Smooth muscle cell (in vitro differentiated cells): ENCODE measurements around the gene RPN2. TPM values are rescaled to one million over a fixed set of nuclear protein-coding genes. Genes with fewer than 3 reads are reported as not detected.

Source experiments
- DNase-seq: peaks from one replicate; lab custom pipeline; 2025; ENCODE audit not compliant: unreplicated experiment; lab: John Stamatoyannopoulos, UW
- H2AFZ ChIP-seq: fragments of 200-600 bp; sonication (generic); 2 replicates; pipeline ENCODE4 v1.6.0; 2016; ENCODE audit warnings: antibody characterized with exemption, low read depth, mild to moderate bottlenecking
- H3F3A ChIP-seq: fragments of 200-600 bp; sonication (generic); 2 replicates; pipeline ENCODE4 v1.6.0; 2017; ENCODE audit warnings: antibody characterized with exemption, low read depth
- H3K27ac ChIP-seq: fragments of 200-600 bp; sonication (generic); 2 replicates; pipeline ENCODE4 v1.5.1; 2016; ENCODE audit warnings: low read depth, mild to moderate bottlenecking
- H3K27me3 ChIP-seq: fragments of 200-600 bp; sonication (generic); 2 replicates; pipeline ENCODE4 v1.6.1; 2016; ENCODE audit warnings: low read depth, mild to moderate bottlenecking
- H3K36me3 ChIP-seq: fragments of 200-600 bp; sonication (generic); 2 replicates; pipeline ENCODE4 v1.5.1; 2016; ENCODE audit warnings: low read depth
- H3K4me1 ChIP-seq: fragments of 200-600 bp; sonication (generic); 2 replicates; pipeline ENCODE4 v1.5.1; 2016; ENCODE audit warnings: low read depth
- H3K4me2 ChIP-seq: fragments of 200-600 bp; sonication (generic); 2 replicates; pipeline ENCODE4 v1.6.0; 2016; ENCODE audit warnings: mild to moderate bottlenecking
- H3K4me3 ChIP-seq: fragments of 200-600 bp; sonication (generic); 2 replicates; pipeline ENCODE4 v1.5.1; 2016; ENCODE audit warnings: mild to moderate bottlenecking
- H3K79me2 ChIP-seq: fragments of 200-600 bp; sonication (generic); 2 replicates; pipeline ENCODE4 v1.6.0; 2016; ENCODE audit warnings: low read depth, mild to moderate bottlenecking
- H3K9ac ChIP-seq: fragments of 200-600 bp; sonication (generic); 2 replicates; pipeline ENCODE4 v1.6.0; 2016; ENCODE audit warnings: low read depth
- H3K9me3 ChIP-seq: fragments of 200-600 bp; sonication (generic); replicated peaks from 2 replicates; pipeline ENCODE4 v1.5.1; 2016; ENCODE audit warnings: low read depth
- H4K20me1 ChIP-seq: fragments of 200-600 bp; sonication (generic); 2 replicates; pipeline ENCODE4 v1.6.0; 2016; ENCODE audit warnings: low read depth
- WGBS: methylation state at CpG from one replicate; pipeline ENCODE4 v1.1.7; 2016; ENCODE audit warnings: low lambda C conversion rate; 5-methylcytosine and 5-hydroxymethylcytosine counted together
- polyA plus RNA-seq: library from polyadenylated mRNA; unstranded; fragments of >200 nt; fragmentation: Nextera tagmentation; extraction: Ambion mirVana; gene quantifications from 2 replicates; pipeline ENCODE4 v1.2.1, GENCODE V29; 2016
- total RNA-seq: library from RNA; depleted of rRNA; stranded (reverse); fragments of >200 nt; gene quantifications from 2 replicates; pipeline ENCODE4 v1.2.3, GENCODE V29; 2014
- TF ChIP-seq, protein P1 (sequence below): fragments of 200-600 bp; sonication (generic); IDR thresholded peaks from 2 replicates; pipeline ENCODE4 v1.5.1; 2017; ENCODE audit warnings: borderline replicate concordance, mild to moderate bottlenecking, antibody characterized with exemption; ENCODE audit not compliant: insufficient read depth, poor library complexity, severe bottlenecking

Gene RPN2
- total and polyA plus RNA-seq, 2 experiments from 2014 or later = 325 to 372 TPM

DNA sequence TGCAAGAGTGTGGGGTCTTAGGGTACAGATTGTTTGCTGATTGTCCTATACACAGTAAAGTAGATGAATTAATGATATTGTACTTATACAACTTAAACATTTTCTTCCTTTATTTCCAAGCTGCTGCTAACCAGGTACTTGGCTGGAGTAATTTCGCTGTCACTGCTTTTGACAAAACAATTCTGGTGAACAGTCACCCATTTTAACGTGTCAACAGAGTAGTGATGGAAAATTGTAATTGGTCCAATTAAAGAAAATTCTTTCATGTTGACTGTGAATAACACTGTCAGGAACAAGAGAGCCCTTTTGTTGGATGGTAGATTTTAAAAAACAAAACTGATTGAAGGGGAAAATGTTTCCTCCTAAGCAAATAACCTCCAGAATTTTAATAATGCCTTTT lies 26.7 kb downstream of the RPN2 start:
- Histone ChIP-seq H3K27me3 (no peaks in the 10 kb centered on the region), H3K79me2 (peaks cover 11% of the 10 kb centered on the region), H3K36me3 (peaks cover 22% of the 10 kb centered on the region), H3F3A (peaks cover 11% of the 10 kb centered on the region), H3K4me2 (no peak overlapping the region), H3K4me1 (peaks cover 26% of the 10 kb centered on the region), H2AFZ (no peak overlapping the region), H3K9ac (no peak overlapping the region), H3K9me3 (no peaks in the 10 kb centered on the region), H3K4me3 (no peak overlapping the region), H4K20me1 (peaks cover 70% of the 10 kb centered on the region), H3K27ac (no peak overlapping the region)
- WGBS = 87% methylated on average over 2 of the region's 2 CpGs
- TF ChIP-seq, protein P1, sequence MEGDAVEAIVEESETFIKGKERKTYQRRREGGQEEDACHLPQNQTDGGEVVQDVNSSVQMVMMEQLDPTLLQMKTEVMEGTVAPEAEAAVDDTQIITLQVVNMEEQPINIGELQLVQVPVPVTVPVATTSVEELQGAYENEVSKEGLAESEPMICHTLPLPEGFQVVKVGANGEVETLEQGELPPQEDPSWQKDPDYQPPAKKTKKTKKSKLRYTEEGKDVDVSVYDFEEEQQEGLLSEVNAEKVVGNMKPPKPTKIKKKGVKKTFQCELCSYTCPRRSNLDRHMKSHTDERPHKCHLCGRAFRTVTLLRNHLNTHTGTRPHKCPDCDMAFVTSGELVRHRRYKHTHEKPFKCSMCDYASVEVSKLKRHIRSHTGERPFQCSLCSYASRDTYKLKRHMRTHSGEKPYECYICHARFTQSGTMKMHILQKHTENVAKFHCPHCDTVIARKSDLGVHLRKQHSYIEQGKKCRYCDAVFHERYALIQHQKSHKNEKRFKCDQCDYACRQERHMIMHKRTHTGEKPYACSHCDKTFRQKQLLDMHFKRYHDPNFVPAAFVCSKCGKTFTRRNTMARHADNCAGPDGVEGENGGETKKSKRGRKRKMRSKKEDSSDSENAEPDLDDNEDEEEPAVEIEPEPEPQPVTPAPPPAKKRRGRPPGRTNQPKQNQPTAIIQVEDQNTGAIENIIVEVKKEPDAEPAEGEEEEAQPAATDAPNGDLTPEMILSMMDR = no peak
- DNase-seq = no peak

DNA sequence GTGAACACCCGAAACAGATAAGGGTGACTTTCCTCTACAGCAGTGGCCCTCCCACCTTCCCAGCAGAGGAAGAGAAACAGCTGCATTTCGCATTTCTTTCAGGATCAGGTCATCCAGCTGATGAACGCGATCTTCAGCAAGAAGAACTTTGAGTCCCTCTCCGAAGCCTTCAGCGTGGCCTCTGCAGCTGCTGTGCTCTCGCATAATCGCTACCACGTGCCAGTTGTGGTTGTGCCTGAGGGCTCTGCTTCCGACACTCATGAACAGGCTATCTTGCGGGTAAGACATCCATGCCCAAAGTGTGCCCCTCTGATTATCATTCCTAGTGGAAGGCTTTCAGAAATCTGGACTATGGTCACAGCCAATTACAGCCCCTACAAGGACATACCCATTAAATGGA lies 28.0 kb downstream of the RPN2 start:
- peaks cover 59% of the 10 kb centered on the region for H4K20me1 ChIP-seq
- H3K27me3 ChIP-seq = no peaks in the 10 kb centered on the region
- H3K79me2 ChIP-seq = peaks cover 11% of the 10 kb centered on the region
- H3K27ac ChIP-seq = no peak overlapping the region
- no peak overlapping the region for H2AFZ ChIP-seq
- no peak overlapping the region for H3K9ac ChIP-seq
- DNase-seq = no peak
- 97% methylated on average over 11 of the region's 11 CpGs for WGBS
- peaks cover 22% of the 10 kb centered on the region for H3K36me3 ChIP-seq
- TF ChIP-seq, protein P1 = no peak
- no peaks in the 10 kb centered on the region for H3F3A ChIP-seq
- no peak overlapping the region for H3K4me3 ChIP-seq
- H3K4me2 ChIP-seq = no peak overlapping the region
- peaks cover 19% of the 10 kb centered on the region for H3K4me1 ChIP-seq
- no peaks in the 10 kb centered on the region for H3K9me3 ChIP-seq

DNA sequence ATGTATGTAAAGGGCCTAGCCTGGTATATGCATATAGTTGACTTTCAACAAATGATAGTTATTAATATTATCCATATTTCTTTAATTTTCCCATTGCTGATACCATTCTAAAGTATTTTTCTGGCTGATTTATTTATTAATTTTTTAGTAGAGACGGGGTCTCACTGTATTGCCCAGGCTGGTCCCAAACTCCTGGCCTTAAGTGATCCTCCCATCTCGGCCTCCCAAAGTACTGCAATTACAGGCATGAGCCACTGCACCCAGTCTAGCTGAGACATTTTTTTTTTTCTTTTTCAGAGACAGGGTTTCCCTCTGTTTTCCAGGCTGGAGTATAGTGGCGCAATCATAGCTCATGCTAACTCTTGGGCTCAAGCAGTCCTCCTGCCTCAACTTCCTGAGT lies 30.1 kb downstream of the RPN2 start:
- no peak overlapping the region for H2AFZ ChIP-seq
- H3K4me1 ChIP-seq = peaks cover 15% of the 10 kb centered on the region
- TF ChIP-seq, protein P1 = no peak
- H3K9me3 ChIP-seq = no peaks in the 10 kb centered on the region
- H3K27ac ChIP-seq = no peak overlapping the region
- WGBS = 99% methylated on average over 3 of the region's 3 CpGs
- peaks cover 34% of the 10 kb centered on the region for H3K36me3 ChIP-seq
- peaks cover 6% of the 10 kb centered on the region for H3F3A ChIP-seq
- no peak for DNase-seq
- H3K27me3 ChIP-seq = no peaks in the 10 kb centered on the region
- H3K4me3 ChIP-seq = no peak overlapping the region
- H3K4me2 ChIP-seq = no peak overlapping the region
- no peak overlapping the region for H3K9ac ChIP-seq
- H4K20me1 ChIP-seq = peaks cover 48% of the 10 kb centered on the region
- no peaks in the 10 kb centered on the region for H3K79me2 ChIP-seq

DNA sequence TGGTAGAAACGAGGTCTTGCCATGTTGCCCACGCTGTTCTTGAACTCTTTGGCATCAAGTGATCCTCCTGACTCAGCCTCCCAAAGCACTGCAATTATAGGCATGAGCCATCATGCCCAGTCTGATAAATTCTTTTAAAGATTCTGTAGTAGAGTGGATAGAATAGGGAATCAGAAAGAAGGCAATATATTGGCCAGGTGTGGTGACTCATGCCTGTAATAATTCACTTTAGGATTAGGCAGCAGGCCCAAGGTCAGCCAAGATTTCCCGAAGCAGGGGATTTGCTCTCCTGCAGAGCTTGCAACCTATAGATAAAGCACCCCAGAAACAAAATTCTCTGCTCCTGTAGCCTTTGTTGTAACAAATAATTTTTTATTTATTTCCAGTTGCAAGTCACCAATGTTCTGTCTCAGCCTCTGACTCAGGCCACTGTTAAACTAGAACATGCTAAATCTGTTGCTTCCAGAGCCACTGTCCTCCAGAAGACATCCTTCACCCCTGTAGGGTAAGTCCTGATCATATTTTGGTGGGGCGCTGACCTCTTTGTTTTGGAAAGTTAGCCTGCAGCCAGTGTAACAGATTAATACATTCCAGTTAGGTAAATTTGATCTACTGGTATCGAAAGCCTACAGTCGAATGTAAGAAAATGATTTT lies 30.7 kb downstream of the RPN2 start:
- H3F3A ChIP-seq = peaks cover 6% of the 10 kb centered on the region
- H3K36me3 ChIP-seq = peaks cover 35% of the 10 kb centered on the region
- no peak overlapping the region for H3K27ac ChIP-seq
- WGBS = 90% methylated on average over 6 of the region's 6 CpGs
- no peak for DNase-seq
- peaks cover 42% of the 10 kb centered on the region for H4K20me1 ChIP-seq
- no peaks in the 10 kb centered on the region for H3K9me3 ChIP-seq
- peaks cover 12% of the 10 kb centered on the region for H3K4me1 ChIP-seq
- H3K4me2 ChIP-seq = no peak overlapping the region
- no peak overlapping the region for H3K9ac ChIP-seq
- no peak overlapping the region for H3K4me3 ChIP-seq
- no peaks in the 10 kb centered on the region for H3K79me2 ChIP-seq
- TF ChIP-seq, protein P1 = no peak
- H3K27me3 ChIP-seq = no peaks in the 10 kb centered on the region
- H2AFZ ChIP-seq = no peak overlapping the region
